H1 (cell line): ENCODE measurements around the gene CAMK2D. TPM values are rescaled to one million over a fixed set of nuclear protein-coding genes. Genes with fewer than 3 reads are reported as not detected.

Source experiments
- CTCF ChIA-PET: fragments of 300-600 bp; sonication (Branson Sonifier 250); formaldehyde crosslinking; loops from one replicate; lab custom pipeline; 2021; ENCODE audit not compliant: partially characterized antibody; lab: Charles Lee
- POLR2A ChIA-PET: fragments of 300-600 bp; sonication (Branson Sonifier 250); formaldehyde crosslinking; loops from one replicate; lab custom pipeline; 2021; ENCODE audit warnings: inconsistent platforms; ENCODE audit not compliant: partially characterized antibody; lab: Charles Lee
- DNase-seq, 2 experiments: peaks; one replicate each; pipeline versions ENCODE4 v3.0.0 to v3.0.0-alpha.2; 2010 to 2022; ENCODE audit warnings: low spot score in 2 of 2, low read depth in 1 of 2, mixed read lengths in 1 of 2
- FAIRE-seq: peaks from 2 replicates; lab custom pipeline; 2011; peaks lifted over from hg19 to GRCh38; lab: Jason Lieb, UNC
- H2AFZ ChIP-seq: 2 replicates; pipeline ENCODE4 v1.8.1; 2012; ENCODE audit warnings: low read length, inconsistent platforms
- H2AK5ac ChIP-seq: 2 replicates; pipeline ENCODE4 v1.6.1; 2013; ENCODE audit warnings: low read depth, low read length
- H2BK120ac ChIP-seq: replicated peaks from 2 replicates; pipeline ENCODE3; 2013; ENCODE audit warnings: low read depth, low read length, inconsistent platforms
- H2BK12ac ChIP-seq: 2 replicates; pipeline ENCODE4 v1.6.1; 2013; ENCODE audit warnings: low read depth, low read length
- H2BK15ac ChIP-seq: 2 replicates; pipeline ENCODE4 v1.6.1; 2013; ENCODE audit warnings: low read length
- H2BK20ac ChIP-seq: 2 replicates; pipeline ENCODE4 v1.6.1; 2013; ENCODE audit warnings: low read length
- H2BK5ac ChIP-seq: 2 replicates; pipeline ENCODE4 v1.6.1; 2013; ENCODE audit warnings: low read depth, low read length
- H3K14ac ChIP-seq: 2 replicates; pipeline ENCODE4 v1.6.1; 2013; ENCODE audit warnings: inconsistent platforms; ENCODE audit not compliant: insufficient read length
- H3K18ac ChIP-seq: 2 replicates; pipeline ENCODE4 v1.6.1; 2013; ENCODE audit warnings: low read length; ENCODE audit errors: extremely low read depth
- H3K23ac ChIP-seq: 2 replicates; pipeline ENCODE4 v1.6.1; 2013; ENCODE audit warnings: inconsistent platforms; ENCODE audit not compliant: insufficient read length
- H3K23me2 ChIP-seq: 2 replicates; pipeline ENCODE4 v1.6.1; 2013; ENCODE audit warnings: low read depth, low read length
- H3K27ac ChIP-seq: 2 replicates; pipeline ENCODE4 v1.6.1; 2011; ENCODE audit warnings: low read depth, low read length, inconsistent platforms
- H3K27me3 ChIP-seq, 4 experiments: replicated peaks in 1 of 4; 1 replicate in 1 of 4; 2 replicates in 3 of 4; pipeline versions ENCODE4 v1.6.1 to v1.8.1; 2011 to 2013; ENCODE audit warnings: low read length in 3 of 4, mild to moderate bottlenecking in 3 of 4, inconsistent platforms in 2 of 4, mixed read lengths in 2 of 4, moderate library complexity in 1 of 4; ENCODE audit not compliant: control insufficient read depth in 3 of 4, insufficient read depth in 3 of 4; ENCODE audit errors: extremely low read depth in 1 of 4
- H3K36me3 ChIP-seq, 4 experiments: 2 replicates each; pipeline versions ENCODE4 v1.6.1 to v1.8.1; 2011 to 2013; ENCODE audit warnings: mild to moderate bottlenecking in 4 of 4, low read length in 3 of 4, moderate library complexity in 2 of 4, control low read depth in 1 of 4, inconsistent platforms in 1 of 4; ENCODE audit not compliant: insufficient read depth in 4 of 4, control insufficient read depth in 2 of 4
- H3K4ac ChIP-seq: replicated peaks from 2 replicates; pipeline ENCODE3; 2013; ENCODE audit warnings: low read length, low read depth, mixed read lengths, inconsistent platforms; ENCODE audit not compliant: insufficient read length
- H3K4me1 ChIP-seq, 4 experiments: replicated peaks in 1 of 4; 1 replicate in 1 of 4; 2 replicates in 3 of 4; pipeline versions ENCODE4 v1.6.1 to v1.8.1; 2011 to 2013; ENCODE audit warnings: low read length in 3 of 4, inconsistent platforms in 2 of 4, mixed read lengths in 1 of 4; ENCODE audit not compliant: insufficient read depth in 4 of 4, control insufficient read depth in 3 of 4
- H3K4me2 ChIP-seq, 2 experiments: 2 replicates each; pipeline versions ENCODE4 v1.6.1 to v1.8.1; 2011 to 2013; ENCODE audit warnings: low read depth in 2 of 2, low read length in 2 of 2, control low read depth in 1 of 2, inconsistent platforms in 1 of 2, mild to moderate bottlenecking in 1 of 2; ENCODE audit not compliant: insufficient read depth in 1 of 2
- H3K4me3 ChIP-seq, 4 experiments: fragments of 200-600, 300-600 bp in 1 of 4; sonication (generic), shearing (Covaris generic), sonication (Bioruptor Twin) in 1 of 4; 2 replicates each; pipeline versions ENCODE4 v1.5.1 to v1.8.1; 2011 to 2016; ENCODE audit warnings: low read length in 4 of 4, low read depth in 3 of 4, control low read depth in 2 of 4, inconsistent platforms in 2 of 4, mild to moderate bottlenecking in 2 of 4, mixed read lengths in 1 of 4, moderate library complexity in 1 of 4; ENCODE audit not compliant: insufficient read depth in 2 of 4; ENCODE audit errors: extremely low read depth in 1 of 4
- H3K56ac ChIP-seq: replicated peaks from 2 replicates; pipeline ENCODE3; 2013; ENCODE audit warnings: low read depth, mild to moderate bottlenecking, mixed read lengths, low read length, inconsistent platforms; ENCODE audit not compliant: insufficient read length
- H3K79me1 ChIP-seq: 2 replicates; pipeline ENCODE4 v1.6.1; 2013; ENCODE audit warnings: low read depth, low read length, control low read depth
- H3K79me2 ChIP-seq, 2 experiments: 2 replicates each; pipeline versions ENCODE4 v1.6.1 to v1.8.1; 2012 to 2013; ENCODE audit warnings: low read length in 2 of 2, mild to moderate bottlenecking in 2 of 2, inconsistent platforms in 1 of 2; ENCODE audit not compliant: insufficient read depth in 2 of 2, control insufficient read depth in 1 of 2
- H3K9ac ChIP-seq, 4 experiments: replicated peaks in 1 of 4; 1 replicate in 1 of 4; 2 replicates in 3 of 4; pipeline versions ENCODE4 v1.6.1 to v1.8.1; 2011 to 2013; ENCODE audit warnings: low read depth in 3 of 4, low read length in 3 of 4, control low read depth in 2 of 4, mild to moderate bottlenecking in 2 of 4, moderate library complexity in 2 of 4, inconsistent platforms in 1 of 4; ENCODE audit errors: extremely low read depth in 1 of 4
- H3K9me3 ChIP-seq, 2 experiments: 2 replicates each; pipeline versions ENCODE4 v1.6.1 to v1.8.1; 2012 to 2013; ENCODE audit warnings: mild to moderate bottlenecking in 2 of 2, moderate library complexity in 2 of 2, control low read depth in 1 of 2, inconsistent platforms in 1 of 2, low read depth in 1 of 2, low read length in 1 of 2, mixed read lengths in 1 of 2; ENCODE audit not compliant: insufficient read depth in 2 of 2
- H4K20me1 ChIP-seq, 2 experiments: replicated peaks in 1 of 2; 2 replicates each; pipeline versions ENCODE3 to v1.8.1; 2011 to 2013; ENCODE audit warnings: inconsistent platforms in 2 of 2, low read length in 2 of 2, mild to moderate bottlenecking in 1 of 2; ENCODE audit not compliant: insufficient read depth in 2 of 2, control insufficient read depth in 1 of 2
- H4K5ac ChIP-seq: 2 replicates; pipeline ENCODE4 v1.6.1; 2013; ENCODE audit warnings: low read length, low read depth, mixed read lengths, inconsistent platforms; ENCODE audit not compliant: insufficient read length
- H4K8ac ChIP-seq: 2 replicates; pipeline ENCODE4 v1.8.0; 2013; ENCODE audit warnings: mild to moderate bottlenecking, moderate library complexity, low read length, inconsistent platforms; ENCODE audit not compliant: insufficient read depth; ENCODE audit errors: extremely low read depth
- H4K91ac ChIP-seq: replicated peaks from 2 replicates; pipeline ENCODE3; 2013; ENCODE audit warnings: low read length, mixed read lengths, inconsistent platforms; ENCODE audit not compliant: insufficient read length
- GTF2F1 ChIP-seq: IDR thresholded peaks from 2 replicates; pipeline ENCODE4 v1.6.1; 2012; ENCODE audit warnings: low read depth, low read length, improper control_type of control experiment, borderline replicate concordance
- WGBS, 2 experiments: shearing (Covaris generic) in 1 of 2; methylation state at CpG; one replicate each; pipeline versions ENCODE4 v1.1.6 to v1.1.7; 2013 to 2015; ENCODE audit warnings: low lambda C conversion rate in 2 of 2, mixed read lengths in 2 of 2, inconsistent platforms in 1 of 2, low coverage in 1 of 2, missing lambda C conversion rate in 1 of 2; ENCODE audit not compliant: insufficient replicate concordance in 2 of 2, insufficient coverage in 1 of 2, insufficient read length in 1 of 2; ENCODE audit errors: extremely low coverage in 1 of 2, missing lambda C conversion rate in 1 of 2; 5-methylcytosine and 5-hydroxymethylcytosine counted together
- polyA plus RNA-seq, 7 experiments: library from polyadenylated mRNA; depleted of rRNA in 3 of 7; stranded (reverse) in 5 of 7; unstranded in 2 of 7; fragments of >200 nt in 5 of 7; fragments of 200-250 nt in 2 of 7; gene quantifications; 1 replicate in 5 of 7; 2 replicates in 1 of 7; 4 replicates in 1 of 7; pipeline versions ENCODE4 v1.2.1 to v1.2.3, GENCODE V29; 2011 to 2013; ENCODE audit warnings: missing spikeins in 2 of 7, mixed read lengths in 2 of 7
- total RNA-seq: library from RNA; stranded (reverse); fragmentation: NEBNext Ultra II Directional; extraction: Animal tissue kit (Norgen Biotek cat#: 25700); gene quantifications from 2 replicates; pipeline ENCODE4 v1.2.1, GENCODE V29; 2021
- TF ChIP-seq, protein P1 (sequence below): IDR thresholded peaks from 2 replicates; pipeline ENCODE4 v1.6.1; 2011; ENCODE audit warnings: low read depth, mild to moderate bottlenecking, low read length; ENCODE audit not compliant: insufficient read depth

Gene CAMK2D
- total and polyA plus RNA-seq, 2 of the 8 experiments (the other 6 are each of a cell fraction or from before 2014, with no cell fraction given), result 3.2 to 7.0 TPM

DNA sequence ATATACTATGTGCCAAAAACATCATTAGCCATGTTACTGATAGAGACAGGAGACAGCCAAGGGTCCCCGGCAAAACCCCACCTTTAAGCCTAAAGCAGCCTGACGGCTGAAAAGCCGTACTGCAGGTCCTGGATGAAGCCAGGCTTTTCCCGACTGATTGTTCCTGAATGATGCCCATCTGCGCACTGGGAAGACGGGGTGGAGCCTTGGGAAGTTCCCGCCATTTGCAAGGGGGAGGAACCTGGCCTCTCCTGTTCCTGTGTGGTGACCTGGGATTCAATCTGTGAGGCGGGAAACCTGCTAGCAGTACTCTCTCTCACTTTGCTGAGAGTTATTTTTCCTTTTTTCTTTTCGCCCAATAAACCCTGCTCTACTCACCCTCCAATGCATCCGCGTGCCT is 15.1 kb upstream of the CAMK2D start:
- no peak overlapping the region for H2BK15ac ChIP-seq
- H4K91ac ChIP-seq, result no peak overlapping the region
- no peaks in the 10 kb centered on the region for H3K23me2 ChIP-seq
- H4K20me1 ChIP-seq, result no peaks in the 10 kb centered on the region
- 78% methylated on average over 11 of the region's 11 CpGs; no CpG with 5 or more reads in 1 of the 2 experiments for WGBS, 2 experiments
- no peaks in the 10 kb centered on the region for H3K79me2 ChIP-seq
- no peak overlapping the region for H3K9ac ChIP-seq
- H3K56ac ChIP-seq, result no peak overlapping the region
- H2BK120ac ChIP-seq, result no peak overlapping the region
- H3K14ac ChIP-seq, result no peak overlapping the region
- H3K9me3 ChIP-seq, result peaks cover 0 to 8% of the 10 kb centered on the region in 2 experiments; a peak in 2 of 4 replicates
- H2BK5ac ChIP-seq, result no peak overlapping the region
- no peak overlapping the region for H2BK12ac ChIP-seq
- no peak overlapping the region for H3K4me2 ChIP-seq
- H3K4ac ChIP-seq, result no peak overlapping the region
- no peak overlapping the region for H4K8ac ChIP-seq
- no peak for FAIRE-seq
- H3K27ac ChIP-seq, result no peak overlapping the region
- H3K36me3 ChIP-seq, result peaks cover 0 to 4% (median 0%) of the 10 kb centered on the region in 4 experiments; a peak in 1 of 8 replicates
- H3K23ac ChIP-seq, result no peak overlapping the region
- H2AFZ ChIP-seq, result peak overlapping the region; percentile 46; the same call in 1 of the 2 replicates
- ChIA-PET POLR2A (no interaction called here), CTCF (interaction anchor here (1.2 kb wide), 1 partner anchor 229 kb away, joined by 3 read pairs; no protein-coding TSS in a partner anchor)
- no peak overlapping the region for H3K18ac ChIP-seq
- DNase-seq, result peak in 1 of 2 experiments; percentile 59
- no peak overlapping the region for H3K4me3 ChIP-seq
- H3K4me1 ChIP-seq, result no peaks in the 10 kb centered on the region
- no peak overlapping the region for H4K5ac ChIP-seq
- H2AK5ac ChIP-seq, result no peak overlapping the region
- no peak overlapping the region for H2BK20ac ChIP-seq
- no peaks in the 10 kb centered on the region for H3K27me3 ChIP-seq
- no peaks in the 10 kb centered on the region for H3K79me1 ChIP-seq
- TF ChIP-seq, protein P1, sequence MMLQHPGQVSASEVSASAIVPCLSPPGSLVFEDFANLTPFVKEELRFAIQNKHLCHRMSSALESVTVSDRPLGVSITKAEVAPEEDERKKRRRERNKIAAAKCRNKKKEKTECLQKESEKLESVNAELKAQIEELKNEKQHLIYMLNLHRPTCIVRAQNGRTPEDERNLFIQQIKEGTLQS, result no peak
- TF ChIP-seq GTF2F1, result no peak
